DND-41 (cell line): Measurements from ENCODE around the gene OMP.

ENCODE experiments used
- ATAC-seq: fragments of 200-7000 bp; cut with Tn5 transposase; 3 replicates; pipeline ENCODE4 v1.9.1; 2021; ENCODE audit warnings: low read depth; ENCODE audit not compliant: insufficient read depth
- DNase-seq: peaks from one replicate; pipeline ENCODE4 v3.0.0-alpha.2; 2020
- H2AFZ ChIP-seq: 2 replicates; pipeline ENCODE4 v1.6.0; 2012; ENCODE audit warnings: low read depth, low read length
- H3K27ac ChIP-seq: 2 replicates; pipeline ENCODE4 v1.5.1; 2012; ENCODE audit warnings: low read length, inconsistent platforms
- H3K27me3 ChIP-seq: fragments of 200-600 bp; sonication (generic); 2 replicates; pipeline ENCODE4 v1.6.0; 2012; ENCODE audit warnings: low read length, mild to moderate bottlenecking, inconsistent platforms; ENCODE audit not compliant: insufficient read depth, poor library complexity
- H3K36me3 ChIP-seq: 2 replicates; pipeline ENCODE4 v1.5.1; 2012; ENCODE audit warnings: low read length, inconsistent platforms; ENCODE audit not compliant: insufficient read depth
- H3K4me1 ChIP-seq: 2 replicates; pipeline ENCODE4 v1.5.1; 2012; ENCODE audit warnings: mild to moderate bottlenecking, low read length; ENCODE audit not compliant: insufficient read depth
- H3K4me2 ChIP-seq: 2 replicates; pipeline ENCODE4 v1.6.0; 2012; ENCODE audit warnings: mild to moderate bottlenecking, moderate library complexity, low read length, inconsistent platforms; ENCODE audit not compliant: insufficient read depth
- H3K4me3 ChIP-seq, 2 experiments: fragments of 200-600 bp in 1 of 2; shearing (Covaris generic) in 1 of 2; 2 replicates each; pipeline ENCODE4 v1.5.1; 2012 to 2016; ENCODE audit warnings: inconsistent platforms in 2 of 2, low read length in 2 of 2, mild to moderate bottlenecking in 2 of 2, low read depth in 1 of 2, moderate library complexity in 1 of 2
- H3K79me2 ChIP-seq: 2 replicates; pipeline ENCODE4 v1.6.0; 2012; ENCODE audit warnings: low read length, inconsistent platforms; ENCODE audit not compliant: insufficient read depth
- H3K9ac ChIP-seq: 2 replicates; pipeline ENCODE4 v1.6.0; 2012; ENCODE audit warnings: low read depth, mild to moderate bottlenecking, inconsistent platforms, low read length, moderate library complexity
- H3K9me3 ChIP-seq: 2 replicates; pipeline ENCODE4 v1.5.1; 2012; ENCODE audit warnings: low read length, moderate library complexity, mild to moderate bottlenecking, inconsistent platforms; ENCODE audit not compliant: insufficient read depth, severe bottlenecking
- H4K20me1 ChIP-seq: 2 replicates; pipeline ENCODE4 v1.6.0; 2012; ENCODE audit warnings: low read length; ENCODE audit not compliant: insufficient read depth
- CTCF ChIP-seq: IDR thresholded peaks from 2 replicates; pipeline ENCODE4 v1.5.1; 2012; ENCODE audit warnings: borderline replicate concordance, low read length, moderate library complexity, mild to moderate bottlenecking; ENCODE audit not compliant: poor library complexity, severe bottlenecking; ENCODE audit errors: extremely low read depth
- EZH2 ChIP-seq: IDR thresholded peaks from 3 replicates; pipeline ENCODE4 v1.6.1; 2012; ENCODE audit warnings: borderline replicate concordance, low read depth, mild to moderate bottlenecking, moderate library complexity, low read length, inconsistent platforms; ENCODE audit not compliant: severe bottlenecking

Gene OMP

DNA sequence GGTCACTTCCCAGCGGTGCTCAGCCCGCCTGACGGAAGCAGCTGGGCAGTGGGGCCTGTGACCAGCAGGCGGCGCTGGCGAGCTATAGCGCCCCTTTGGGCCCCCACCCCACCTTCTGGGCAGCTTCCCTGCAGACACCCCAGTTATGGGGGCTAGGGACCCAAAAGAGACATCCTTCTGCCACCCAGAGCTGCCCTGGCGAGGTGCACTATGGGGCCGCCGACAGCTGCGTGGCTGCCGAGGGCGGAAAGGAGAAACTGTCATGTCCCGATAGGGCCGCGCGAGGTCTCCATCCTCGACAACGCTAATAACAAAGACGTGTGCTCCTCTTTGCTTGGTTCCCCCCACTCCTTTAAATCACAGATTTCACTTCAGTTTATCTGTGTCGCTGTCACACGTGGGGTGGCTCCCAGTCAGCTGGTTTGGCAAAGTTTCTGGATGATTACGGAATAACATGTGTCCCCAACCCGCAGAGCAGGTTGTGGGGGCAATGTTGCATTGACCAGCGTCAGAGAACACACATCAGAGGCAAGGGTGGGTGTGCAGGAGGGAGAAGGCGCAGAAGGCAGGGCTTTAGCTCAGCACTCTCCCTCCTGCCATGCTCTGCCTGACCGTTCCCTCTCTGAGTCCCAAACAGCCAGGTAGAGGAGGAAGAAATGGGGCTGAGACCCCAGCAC is 24.7 kb downstream of the OMP start:
- no peaks in the 10 kb centered on the region for H3K36me3 ChIP-seq
- peak; percentile 68 for ATAC-seq
- no peaks in the 10 kb centered on the region for H3K79me2 ChIP-seq
- no peaks in the 10 kb centered on the region for H3K4me1 ChIP-seq
- H3K9me3 ChIP-seq: no peaks in the 10 kb centered on the region
- H2AFZ ChIP-seq: no peak overlapping the region
- peak; percentile 33 for DNase-seq
- H3K27me3 ChIP-seq: no peaks in the 10 kb centered on the region
- TF ChIP-seq CTCF (peak; percentile 84), EZH2 (no peak)
- H3K9ac ChIP-seq: no peak overlapping the region
- no peak overlapping the region for H3K27ac ChIP-seq
- H3K4me2 ChIP-seq: no peak overlapping the region
- H4K20me1 ChIP-seq: no peaks in the 10 kb centered on the region
- no peak overlapping the region for H3K4me3 ChIP-seq

DNA sequence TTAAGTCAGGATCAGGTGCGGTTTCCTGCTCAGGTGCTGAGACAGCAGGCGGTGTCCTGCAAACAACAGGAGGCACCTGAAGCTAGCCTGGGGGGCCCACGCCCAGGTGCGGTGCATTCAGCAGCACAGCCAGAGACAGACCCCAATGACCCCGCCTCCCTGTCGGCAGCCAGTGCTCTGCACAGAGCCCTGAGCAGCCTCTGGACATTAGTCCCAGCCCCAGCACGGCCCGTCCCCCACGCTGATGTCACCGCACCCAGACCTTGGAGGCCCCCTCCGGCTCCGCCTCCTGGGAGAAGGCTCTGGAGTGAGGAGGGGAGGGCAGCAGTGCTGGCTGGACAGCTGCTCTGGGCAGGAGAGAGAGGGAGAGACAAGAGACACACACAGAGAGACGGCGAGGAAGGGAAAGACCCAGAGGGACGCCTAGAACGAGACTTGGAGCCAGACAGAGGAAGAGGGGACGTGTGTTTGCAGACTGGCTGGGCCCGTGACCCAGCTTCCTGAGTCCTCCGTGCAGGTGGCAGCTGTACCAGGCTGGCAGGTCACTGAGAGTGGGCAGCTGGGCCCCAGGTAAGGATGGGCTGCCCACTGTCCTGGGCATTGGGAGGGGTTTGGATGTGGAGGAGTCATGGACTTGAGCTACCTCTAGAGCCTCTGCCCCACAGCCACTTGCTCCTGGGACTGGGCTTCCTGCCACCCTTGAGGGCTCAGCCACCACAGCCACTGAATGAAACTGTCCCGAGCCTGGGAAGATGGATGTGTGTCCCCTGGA is 25.5 kb downstream of the OMP start, which contains the start of gene MYO7A:
Gene MYO7A, plus strand, starts transcription at position 327 of the 772 bp plus-strand sequence. CDS start 2,389 bp downstream, outside the sequence.
- H3K4me1 ChIP-seq: no peaks in the 10 kb centered on the region
- DNase-seq (no peak), ATAC-seq (no peak)
- H2AFZ ChIP-seq: no peak within 1 kb of the TSS
- H3K4me2 ChIP-seq: no peak within 1 kb of the TSS
- no peak within 1 kb of the TSS for H3K4me3 ChIP-seq
- no peaks in the 10 kb centered on the region for H3K27me3 ChIP-seq
- H3K9ac ChIP-seq: no peak within 1 kb of the TSS
- H3K9me3 ChIP-seq: no peaks in the 10 kb centered on the region
- no peaks in the 10 kb centered on the region for H3K36me3 ChIP-seq
- no peak within 1 kb of the TSS for H3K27ac ChIP-seq
- no peaks in the 10 kb centered on the region for H4K20me1 ChIP-seq
- H3K79me2 ChIP-seq: no peaks in the 10 kb centered on the region
- TF ChIP-seq CTCF (no peak), EZH2 (no peak)

GRCh38 chr11:77129069-77129841 is 26.6 kb downstream of the OMP start:
- Histone ChIP-seq H3K79me2 (no peaks in the 10 kb centered on the region), H4K20me1 (no peaks in the 10 kb centered on the region), H3K9me3 (no peaks in the 10 kb centered on the region), H3K27me3 (no peaks in the 10 kb centered on the region), H3K36me3 (no peaks in the 10 kb centered on the region), H3K4me2 (no peak overlapping the region), H3K4me1 (no peaks in the 10 kb centered on the region), H3K27ac (no peak overlapping the region), H2AFZ (no peak overlapping the region), H3K9ac (no peak overlapping the region), H3K4me3 (no peak overlapping the region)
- TF ChIP-seq CTCF: no peak
- TF ChIP-seq EZH2: no peak
- no peak for DNase-seq
- no peak for ATAC-seq
